Measurements from ENCODE around the gene DNAL4. TPM values are rescaled to one million over a fixed set of nuclear protein-coding genes. Genes with fewer than 3 reads are reported as not detected.

DNAL4 gene
- total RNA-seq, 4 donors from 2014 or later = 5.8 to 14.3 (median 8.8) TPM

DNA sequence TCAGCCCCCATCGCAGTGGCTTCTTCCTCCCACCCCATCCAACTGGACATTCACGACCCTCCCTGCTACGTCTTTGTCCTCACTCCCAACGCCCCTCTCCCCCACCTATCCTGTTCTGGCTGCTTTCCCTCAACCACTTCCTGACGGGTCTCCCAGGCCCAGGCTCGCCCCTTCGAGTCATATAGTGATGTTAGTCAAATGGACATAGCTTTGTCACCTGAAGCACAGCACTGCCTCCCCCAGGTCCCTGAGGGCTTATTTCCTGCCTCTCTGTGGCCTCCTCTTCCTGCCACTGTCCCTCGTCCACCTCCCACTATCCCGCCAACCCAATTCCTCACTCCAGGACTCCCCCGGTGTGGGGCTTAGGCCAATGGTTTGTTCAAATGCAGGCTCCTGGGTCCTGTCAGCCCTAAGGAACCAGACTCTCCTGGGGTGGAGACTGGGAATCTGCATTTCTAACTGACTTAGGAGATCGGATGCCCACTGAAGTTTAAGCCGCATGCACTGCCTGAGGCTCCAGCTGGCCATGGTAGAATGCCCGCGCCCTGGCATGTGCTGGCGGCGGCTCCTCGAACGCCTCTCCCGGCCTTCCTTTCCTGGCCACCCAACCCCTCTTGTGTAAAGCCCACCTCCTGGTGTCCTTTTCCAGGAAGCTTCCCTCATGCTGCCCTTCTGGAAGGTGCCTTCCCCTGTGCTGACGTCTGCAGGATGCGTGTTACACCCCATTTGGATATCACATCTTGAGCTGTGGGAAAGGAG, 56.5 kb downstream of the DNAL4 start:
- TF ChIP-seq CTCF (IDR thresholded peaks at IDR 0.05; ENCODE audit: low read depth) = no peak

DNA sequence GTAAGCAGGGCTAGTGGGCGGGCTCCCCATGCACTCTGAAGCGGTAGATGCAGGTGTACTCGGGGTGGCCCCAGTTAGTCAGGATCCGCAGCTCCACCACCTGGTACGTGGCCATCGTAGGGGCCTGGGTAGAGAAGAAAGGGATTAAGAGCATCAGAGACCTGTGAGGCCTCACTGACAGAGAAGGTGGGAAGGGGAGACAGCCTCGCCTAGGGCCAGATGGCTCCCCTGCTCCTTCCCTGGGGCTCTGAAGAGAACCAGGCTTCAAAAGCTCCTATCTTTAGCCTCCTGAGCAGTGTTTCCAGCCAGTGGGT, 57.7 kb downstream of the DNAL4 start:
- no peak for TF ChIP-seq CTCF (IDR thresholded peaks at IDR 0.05; ENCODE audit: low read depth)

DNA sequence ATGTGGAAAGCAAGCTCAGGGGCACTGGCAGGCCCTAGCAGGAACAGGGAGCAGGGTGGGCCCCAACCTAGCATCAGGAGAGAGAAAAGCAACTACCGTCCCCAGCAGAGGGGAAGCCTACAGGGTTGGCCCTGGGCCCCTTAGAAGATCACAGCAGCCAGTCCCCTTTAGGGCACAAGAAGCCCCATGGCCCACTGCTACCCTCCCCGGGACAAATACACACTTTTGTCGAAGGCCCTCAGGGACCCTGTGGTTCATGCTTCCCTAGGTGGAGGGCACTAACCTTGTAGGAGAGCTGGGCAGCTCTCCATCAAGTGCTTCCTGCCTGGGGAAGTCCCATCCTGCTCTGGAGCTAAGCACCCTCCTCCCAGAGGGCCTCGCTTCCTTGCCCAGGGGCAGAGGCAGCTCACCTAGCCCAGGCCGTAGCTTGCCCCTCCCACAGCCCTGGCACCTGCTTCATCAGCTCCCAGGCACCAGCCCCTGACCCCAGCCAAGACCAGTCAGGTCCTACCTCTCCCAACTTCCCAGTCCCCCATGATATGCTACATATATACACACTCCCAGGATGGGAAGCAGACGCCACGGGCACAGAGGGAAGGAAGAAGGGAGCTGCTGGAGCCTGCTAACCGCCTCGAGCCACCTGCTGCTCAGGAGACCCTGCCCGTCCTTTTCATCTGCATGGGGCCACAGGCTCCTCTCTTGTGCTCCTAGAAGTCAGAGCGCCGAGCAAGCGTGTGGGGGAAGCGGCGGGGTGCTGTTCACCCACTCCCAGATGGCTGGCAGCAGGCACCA, 58.3 kb downstream of the DNAL4 start:
- TF ChIP-seq CTCF (IDR thresholded peaks at IDR 0.05; ENCODE audit: low read depth) = no peak

DNA sequence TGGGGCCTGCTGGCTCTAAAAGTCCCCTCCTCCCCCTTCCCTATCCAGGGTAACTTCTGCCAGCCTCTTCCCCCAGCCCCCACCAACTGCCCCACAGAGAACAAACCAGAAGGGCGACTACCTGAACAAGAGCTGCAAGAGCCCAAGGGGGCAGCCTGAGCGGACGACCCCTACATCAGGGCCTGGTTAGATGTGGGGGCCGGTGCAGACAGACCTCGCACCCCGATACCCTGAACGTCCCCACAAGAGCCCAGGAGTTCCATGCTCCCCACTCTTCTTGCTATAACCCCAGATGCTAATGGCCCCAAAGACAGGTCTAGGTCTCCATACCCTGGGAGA, 58.8 kb downstream of the DNAL4 start:
- TF ChIP-seq CTCF (IDR thresholded peaks at IDR 0.05; ENCODE audit: low read depth) = no peak

DNA sequence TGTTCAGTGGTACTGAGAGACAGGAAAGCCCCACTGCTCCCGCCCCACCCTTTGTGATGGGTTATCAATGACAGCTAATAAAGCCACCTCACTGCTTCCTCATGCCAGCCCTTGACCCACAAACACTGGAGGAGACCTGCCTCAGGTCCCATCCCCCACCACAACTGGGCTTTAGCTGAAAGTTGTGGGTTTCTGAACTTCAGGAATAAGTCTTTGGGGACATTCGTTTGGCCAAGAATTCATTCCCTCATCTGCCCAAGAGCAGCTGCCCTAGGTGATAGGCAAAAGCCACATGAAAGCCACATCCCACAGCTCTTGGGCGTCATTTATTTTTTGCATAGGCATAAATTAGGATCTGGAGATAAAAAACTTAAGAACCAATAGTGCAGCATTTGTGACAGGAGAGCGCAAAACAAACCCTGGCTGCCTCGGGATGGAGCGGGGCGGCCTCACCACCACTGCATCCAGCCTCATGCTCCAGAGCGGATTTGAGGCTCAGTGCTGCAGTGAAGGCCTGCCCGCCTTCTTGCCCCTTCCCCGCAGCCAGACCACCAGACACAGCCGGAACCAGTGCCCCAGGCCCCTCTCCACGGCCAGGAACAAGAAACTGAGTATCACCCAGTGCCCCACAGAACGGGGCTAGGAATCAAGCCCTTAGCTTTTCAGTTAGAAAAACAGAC, 59.4 kb downstream of the DNAL4 start:
- no peak for TF ChIP-seq CTCF (IDR thresholded peaks at IDR 0.05; ENCODE audit: low read depth)

DNA sequence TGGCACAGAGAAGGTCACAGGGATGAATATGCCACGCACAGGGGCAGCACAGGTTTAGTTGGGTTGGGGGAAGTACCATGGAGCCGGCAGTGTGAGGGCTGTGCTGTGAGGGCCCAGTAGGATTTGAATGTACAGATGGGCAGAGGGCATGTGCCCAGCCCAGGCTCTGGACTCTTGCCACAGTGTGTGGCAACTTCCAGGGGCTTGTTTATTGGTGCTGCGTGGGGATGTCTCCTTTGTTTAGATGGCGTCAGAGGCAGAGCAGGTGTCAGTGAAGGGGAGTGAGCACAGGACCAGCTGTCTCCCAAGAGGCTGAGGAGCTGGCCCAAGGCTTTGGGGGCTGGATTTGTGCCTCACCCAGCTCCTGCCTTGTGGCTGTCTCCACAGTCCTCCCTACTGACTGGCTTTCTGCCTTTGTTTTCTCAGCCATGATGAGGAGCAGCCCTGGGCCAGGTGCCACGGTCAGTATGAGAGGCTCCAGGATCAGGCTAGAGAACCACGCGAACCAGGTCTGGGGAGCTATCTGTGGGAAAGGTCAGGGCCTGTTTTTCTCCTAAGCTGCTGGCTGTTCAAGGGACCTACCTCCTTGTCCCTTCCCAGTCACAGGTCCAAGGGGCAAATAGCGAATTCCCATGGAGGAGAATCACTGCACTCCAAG, 60.1 kb downstream of the DNAL4 start:
- TF ChIP-seq CTCF (IDR thresholded peaks at IDR 0.05; ENCODE audit: low read depth) = no peak

DNA sequence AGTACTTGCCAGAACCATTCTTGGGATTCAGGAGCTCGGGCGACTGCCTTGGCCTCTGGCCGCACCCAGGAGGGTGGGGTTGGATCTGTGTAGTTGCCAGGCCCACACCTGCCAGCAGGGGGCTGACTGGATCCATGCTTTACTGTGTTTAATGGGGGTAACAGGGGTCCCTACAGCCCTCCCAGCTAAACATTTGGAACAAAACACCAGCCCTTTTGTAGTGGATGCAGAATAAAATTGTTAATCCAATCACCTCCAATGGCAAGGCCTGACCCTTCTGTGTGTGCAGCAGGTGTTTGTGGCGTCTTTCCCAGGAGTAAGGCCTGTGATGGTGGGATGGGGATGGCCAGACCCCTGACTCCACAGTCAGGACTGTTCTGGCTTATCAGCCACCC, 60.6 kb downstream of the DNAL4 start:
- TF ChIP-seq CTCF (IDR thresholded peaks at IDR 0.05; ENCODE audit: low read depth) = no peak
